GM19463 (cell line): ENCODE results near the gene SOX6.
A peak's percentile ranks its signal among the peaks of the same experiment; 100 is the strongest.

ENCODE experiments used
- ATAC-seq: cut with Tn5 transposase; IDR thresholded peaks from one replicate; pipeline ENCODE4 v1.9.1; 2021; ENCODE audit warnings: mild to moderate bottlenecking, moderate library complexity; ENCODE audit not compliant: unreplicated experiment

Gene SOX6

DNA sequence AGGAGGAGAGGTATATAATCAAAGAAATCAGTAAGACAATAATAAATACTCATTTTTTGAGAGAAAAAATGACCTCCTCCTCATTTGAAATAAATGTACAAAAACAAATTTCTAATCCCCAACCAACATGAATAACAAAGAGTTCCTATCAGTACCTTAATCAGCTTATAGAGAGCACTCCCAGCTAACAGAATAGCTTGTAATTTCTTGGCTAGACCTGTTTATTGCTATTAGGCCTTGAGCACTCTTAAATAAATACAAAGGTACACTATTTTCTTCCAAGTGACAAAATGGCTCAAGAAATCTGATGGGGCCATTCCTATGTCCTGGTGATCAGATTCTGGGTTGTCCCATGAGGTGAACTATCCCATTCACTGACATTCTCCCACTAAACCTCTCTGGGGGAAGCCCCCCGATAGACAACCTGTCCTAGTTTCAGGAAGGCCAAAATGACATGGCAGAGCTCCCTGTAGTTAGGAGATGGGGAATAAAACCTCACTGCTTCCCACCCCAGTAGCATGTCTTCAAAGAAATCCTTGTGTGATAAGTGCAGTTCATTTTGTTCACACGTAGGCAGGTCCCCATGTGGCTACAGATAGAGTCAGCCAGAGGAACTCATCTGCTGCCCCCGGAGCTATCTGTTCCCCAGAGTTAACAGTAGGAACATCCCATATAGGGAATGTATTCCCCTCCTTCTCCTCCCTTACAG, 385.7 kb downstream of the SOX6 start:
- ATAC-seq: no peak

DNA sequence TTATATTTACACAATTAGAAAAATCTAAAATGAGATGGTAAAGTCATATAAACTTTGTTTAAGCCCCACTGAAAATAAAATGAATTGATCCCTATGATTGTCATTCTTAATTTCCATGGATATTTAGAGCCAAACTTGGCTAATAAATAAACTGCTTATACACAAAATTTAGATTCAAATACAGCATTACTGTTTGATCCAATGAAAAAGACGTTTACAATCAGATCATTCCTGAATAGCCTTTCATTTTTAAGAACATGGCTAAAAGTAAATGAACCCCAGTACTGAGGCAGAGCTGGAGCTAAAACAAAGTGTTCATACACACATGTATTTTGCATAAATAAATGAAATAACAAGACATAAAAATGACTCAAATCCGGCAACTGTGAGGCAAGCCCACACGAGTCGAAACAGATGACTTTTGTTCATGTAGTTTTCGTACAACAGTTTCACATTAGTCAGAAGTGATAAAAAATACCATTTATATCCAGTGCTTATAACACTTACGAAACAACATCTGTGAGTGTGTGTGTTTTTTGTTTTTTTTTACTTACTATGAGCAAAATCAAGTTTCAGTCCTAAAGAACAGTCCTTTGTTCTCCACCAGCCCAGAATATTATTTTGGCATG, 386.5 kb downstream of the SOX6 start:
- peak; percentile 36 for ATAC-seq

DNA sequence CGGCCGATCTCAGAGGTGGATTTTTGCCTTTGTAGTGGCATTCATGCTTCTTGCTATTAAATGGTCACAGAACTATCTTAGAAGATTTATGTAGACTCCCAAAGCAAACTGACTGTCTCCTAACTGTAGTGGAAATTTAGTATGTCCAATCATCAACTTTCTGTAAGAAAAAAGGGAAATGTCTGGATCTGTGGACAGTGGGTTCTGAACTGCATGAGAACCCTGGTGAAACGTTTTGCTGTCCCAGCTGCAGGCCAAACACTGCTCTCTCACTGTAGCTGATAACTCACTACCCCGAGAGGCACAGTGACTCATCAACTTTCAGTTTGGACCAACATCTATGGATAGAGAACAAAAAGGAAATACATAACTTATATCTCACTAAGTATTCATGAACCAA, 387.1 kb downstream of the SOX6 start:
- ATAC-seq: peak; percentile 65

DNA sequence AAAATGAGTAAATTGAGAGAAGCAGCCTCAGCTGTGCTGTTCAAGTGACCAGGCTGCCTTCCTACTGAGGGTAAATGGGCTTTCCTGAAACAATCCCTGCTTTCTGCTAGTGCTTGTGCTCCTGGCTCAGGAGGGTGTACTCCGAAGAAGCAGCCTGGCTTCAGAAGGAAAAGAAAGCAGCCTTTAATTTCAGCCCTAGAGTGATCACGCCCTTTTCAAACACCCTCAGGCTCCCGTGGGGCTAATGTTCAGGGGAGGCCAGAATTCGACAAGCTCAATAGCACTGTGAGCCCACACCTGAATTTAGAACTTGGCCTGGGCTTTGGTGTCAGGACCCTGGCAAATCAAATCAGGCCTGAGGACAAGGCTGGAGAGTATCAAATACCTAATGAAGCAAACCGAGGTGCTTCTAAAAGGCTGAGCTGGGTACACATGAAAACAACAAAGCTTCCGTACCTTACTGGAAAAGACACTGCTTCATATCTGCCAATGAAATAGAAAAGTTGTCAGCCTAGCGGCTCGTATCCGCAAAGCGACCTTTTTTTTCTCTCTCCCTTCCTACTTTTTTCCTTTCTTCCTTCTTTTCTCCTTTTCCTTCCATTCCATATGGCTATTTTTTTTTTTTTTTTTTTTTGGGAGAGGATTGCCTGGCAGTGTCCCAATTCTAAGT, 387.8 kb downstream of the SOX6 start:
- ATAC-seq: no peak

DNA sequence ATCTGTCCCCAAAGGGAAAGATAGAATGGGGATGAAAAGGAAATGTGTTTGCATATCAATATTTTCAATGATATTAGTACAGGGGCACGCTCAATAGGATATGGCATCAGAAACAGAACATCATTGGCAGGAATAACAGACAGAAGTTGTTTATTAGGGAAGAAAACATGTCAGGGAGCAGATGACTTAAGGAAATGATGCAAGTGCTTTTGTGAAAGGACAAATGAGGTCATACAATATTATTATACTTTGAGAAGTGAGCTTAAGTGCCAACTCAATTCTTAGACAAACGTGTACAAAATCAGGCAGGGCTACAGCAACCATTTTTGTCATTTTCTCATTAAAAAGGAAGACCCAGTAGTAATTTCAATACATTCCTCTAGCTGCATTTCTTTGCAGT, 388.4 kb downstream of the SOX6 start:
- no peak for ATAC-seq

DNA sequence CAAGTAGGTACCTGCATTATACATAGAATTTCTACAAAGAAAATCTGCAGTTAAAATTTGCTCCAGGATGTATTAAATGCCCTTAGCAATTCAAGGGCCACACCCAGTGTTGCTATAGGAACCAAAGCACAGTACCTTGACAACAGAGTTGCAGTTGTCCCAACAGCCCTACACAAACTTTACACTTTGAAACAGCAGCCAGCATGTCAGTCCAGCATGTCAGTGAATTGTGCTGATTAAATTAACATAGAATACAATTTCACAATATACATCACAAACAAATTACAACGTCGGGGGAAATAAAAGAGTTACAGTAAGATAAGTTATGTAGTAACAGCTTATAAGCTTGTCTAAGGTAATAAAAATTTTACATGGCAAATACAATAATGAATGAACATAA, 389.2 kb downstream of the SOX6 start:
- ATAC-seq: no peak

DNA sequence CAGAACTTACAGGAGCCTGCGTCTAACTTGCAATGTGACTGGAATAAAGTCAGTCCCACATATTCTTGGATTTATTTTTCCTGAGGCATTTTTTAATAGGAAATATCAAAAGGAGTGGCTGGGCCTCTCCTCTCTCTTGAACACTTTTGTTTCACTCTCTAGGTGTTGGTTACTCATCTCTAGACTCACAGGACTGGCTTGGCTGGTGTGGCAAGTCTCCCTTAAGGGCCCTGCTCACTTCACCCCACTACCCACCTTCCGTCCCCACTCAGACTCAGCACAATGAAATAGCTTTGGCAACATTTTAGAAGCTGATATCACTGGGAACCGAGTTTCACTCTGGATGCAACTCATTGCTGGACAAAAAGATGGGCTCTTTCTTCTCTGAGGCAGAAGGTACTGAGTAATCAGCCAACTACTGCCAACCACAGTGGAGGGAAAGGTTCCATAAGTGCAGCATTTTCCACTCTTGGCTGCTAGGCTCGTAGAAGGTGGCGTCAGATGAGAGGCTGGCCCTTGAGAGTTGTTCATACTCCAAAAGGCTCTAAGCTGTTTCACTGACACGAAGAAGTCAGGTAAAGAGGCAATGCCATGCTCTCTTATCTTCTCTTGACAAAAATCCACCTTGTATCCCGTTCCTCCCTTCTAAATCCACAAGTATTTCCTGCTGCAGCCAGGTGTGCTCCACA, 390.6 kb downstream of the SOX6 start:
- ATAC-seq: no peak

DNA sequence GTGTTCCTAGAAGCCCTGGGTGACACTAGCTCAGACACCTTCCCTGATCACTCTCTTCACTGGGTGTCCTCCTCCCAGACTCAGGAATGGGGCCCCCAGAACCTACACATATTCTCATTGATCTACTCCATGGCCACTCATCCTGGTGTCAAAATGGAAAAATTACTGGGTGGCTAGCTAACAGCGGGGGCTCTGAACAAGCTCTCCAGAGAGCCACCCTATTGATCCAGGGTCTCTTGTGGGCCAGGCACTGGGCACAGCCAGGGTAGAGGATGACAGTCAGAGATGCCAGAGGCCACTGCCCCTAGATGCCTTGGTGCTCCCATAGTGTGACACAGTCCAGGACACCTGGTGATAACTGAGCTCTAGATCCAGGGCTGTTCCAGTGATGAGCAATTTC, 393.1 kb downstream of the SOX6 start:
- no peak for ATAC-seq

DNA sequence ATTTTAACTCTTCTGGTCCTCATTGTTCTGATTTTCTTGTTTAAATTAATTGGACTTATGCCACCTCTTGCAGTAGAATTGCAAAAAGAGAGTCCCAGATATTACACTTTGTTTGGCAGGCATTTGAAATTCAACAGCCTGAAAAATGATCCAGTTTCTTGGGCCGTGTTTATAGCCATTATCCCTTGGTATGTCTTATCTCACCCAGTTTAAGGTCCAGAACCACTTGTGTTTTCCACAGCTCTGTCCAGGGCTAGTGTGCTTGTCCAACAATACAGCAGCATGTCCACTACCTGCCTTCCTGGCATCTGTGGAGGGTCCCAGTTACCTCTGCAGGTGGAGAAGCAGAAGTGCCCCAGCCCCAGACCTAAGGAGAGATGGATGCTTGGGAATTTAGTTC, 397.4 kb downstream of the SOX6 start:
- no peak for ATAC-seq

DNA sequence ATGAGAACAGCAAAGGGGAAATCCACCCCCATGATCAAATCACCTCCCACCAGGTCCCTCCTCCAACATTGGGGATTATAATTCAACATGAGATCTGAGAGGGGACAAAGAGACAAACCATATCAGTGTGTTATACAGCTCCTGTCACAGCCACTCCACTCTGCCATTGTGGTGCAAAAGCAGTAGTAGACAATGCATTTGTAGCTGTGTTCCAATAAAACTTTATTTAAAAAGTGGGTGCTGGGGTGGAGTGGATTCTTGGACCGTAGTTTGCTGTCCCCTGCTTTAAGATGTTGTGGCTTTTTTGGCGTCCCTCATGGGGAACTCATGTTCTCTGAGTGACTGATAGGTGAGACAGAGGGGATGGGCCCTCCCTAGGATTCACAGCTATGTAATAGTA, 399.1 kb downstream of the SOX6 start:
- no peak for ATAC-seq

DNA sequence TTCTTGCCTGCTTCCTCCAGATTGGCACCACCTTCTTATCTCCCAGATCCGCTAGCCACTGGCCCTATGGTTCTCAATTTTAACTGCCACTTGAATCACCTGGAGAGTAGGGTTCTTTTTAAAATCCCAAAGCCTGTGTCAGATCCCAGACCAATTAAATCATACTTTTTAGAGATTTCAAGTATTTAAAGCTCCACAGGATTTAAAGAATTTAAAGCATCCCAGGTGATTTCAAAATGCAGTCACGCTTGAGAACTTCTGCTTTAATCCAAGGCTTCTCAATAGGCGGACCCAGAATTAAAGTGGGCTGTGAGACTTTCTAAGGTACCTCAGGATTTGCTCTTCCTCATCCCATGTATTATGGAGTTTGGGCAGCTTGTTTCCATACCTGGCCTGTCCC, 400.0 kb downstream of the SOX6 start:
- ATAC-seq: no peak

DNA sequence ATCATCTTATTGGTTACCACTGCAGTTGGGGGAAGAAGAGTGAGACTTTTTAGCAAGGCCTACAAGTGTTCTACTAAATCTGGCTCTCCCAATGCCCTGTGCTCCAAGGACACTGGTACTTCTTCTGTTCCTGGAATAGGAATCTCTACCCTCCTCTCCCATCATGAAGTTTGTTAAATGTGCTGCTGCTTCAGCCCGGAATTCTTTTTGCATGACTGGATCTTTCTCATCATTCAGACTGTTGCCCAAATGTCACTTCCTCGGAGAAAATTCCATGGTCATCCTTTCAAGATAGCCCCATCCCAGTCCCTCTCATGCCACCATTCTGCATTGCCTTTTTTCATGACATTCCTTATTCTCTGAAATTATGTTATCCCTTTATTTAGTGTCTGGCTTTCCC, 400.8 kb downstream of the SOX6 start:
- no peak for ATAC-seq

DNA sequence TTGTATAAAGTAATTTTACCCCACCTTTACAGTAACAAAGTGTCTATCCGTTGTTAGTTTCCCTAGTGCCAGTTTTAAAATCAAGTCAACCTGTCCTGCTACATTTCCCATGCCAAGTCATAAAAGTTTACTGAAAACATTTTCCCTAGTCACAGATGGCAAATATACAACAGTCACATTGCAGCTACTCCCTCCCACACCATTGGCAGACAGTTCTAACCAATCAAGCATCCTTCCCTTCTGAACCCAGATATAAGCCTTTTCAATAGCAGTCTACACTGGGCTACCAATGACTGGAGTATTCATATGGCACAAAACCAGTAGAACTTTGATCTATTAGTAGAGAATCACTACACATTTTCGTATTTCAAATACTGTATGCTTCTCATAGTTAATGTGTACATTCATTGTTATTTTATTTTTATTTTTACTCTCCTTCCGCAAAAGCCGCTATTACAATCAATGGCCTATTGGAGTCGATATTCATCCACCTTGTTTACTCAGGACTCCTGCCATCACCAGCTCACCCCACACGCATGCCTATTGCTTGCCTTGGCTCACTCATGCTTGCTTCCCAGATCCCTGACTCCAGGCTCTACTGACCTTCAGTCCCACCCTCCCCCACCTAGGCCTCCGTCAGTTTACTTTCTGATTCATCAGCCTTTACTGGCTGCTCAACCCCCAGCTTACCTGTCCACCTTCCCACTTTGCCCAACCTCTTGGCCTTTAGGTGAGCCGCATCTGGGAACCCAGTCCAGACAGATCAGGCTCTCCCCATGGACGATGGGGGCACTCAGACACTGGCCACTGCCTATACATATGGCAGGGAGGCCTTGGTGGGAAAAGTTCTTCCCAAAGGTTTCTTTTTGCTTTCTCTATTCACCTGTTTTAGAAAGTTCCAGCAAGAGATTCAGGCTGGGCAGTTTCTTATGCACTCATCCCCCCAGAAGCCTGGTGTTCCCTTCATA, 408.4 kb downstream of the SOX6 start:
- ATAC-seq: no peak

DNA sequence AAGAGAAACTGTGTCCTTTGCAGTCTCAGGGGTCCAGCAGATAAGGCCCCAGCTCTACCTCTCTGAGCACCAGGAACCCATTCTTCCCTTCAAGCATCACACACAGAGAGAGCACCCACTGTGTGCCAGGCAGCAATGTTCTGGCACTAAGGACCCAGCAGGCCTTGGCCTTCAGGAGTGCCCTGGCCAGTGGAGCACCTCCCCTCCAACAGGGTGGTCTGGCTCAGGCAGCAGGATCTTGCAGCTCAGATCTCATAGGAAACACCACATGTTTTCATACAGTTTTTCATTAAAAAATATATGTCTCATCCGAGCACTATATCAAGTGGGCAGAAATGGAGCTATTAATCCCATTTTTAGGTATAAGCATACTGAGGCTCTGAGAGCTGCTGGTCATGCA, 410.6 kb downstream of the SOX6 start:
- no peak for ATAC-seq

DNA sequence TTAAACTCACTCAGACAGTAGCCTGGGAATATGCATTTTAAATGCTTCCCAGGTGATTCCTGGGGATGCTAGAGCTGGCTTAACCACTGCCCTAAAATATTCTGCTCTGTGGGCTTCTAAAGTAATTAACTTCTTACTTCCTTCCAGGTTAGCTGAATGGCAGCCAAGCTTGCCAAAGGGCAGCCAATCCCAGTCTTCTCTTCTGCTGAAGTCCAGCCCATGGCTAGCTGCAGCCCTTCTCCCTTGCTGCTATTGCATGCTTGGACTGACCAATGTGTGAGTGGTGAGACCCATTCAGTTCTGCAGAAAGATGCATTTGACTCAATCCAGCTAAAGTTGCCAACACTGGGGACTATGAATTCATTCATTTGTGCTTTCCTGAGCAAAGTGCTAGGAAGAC, 411.9 kb downstream of the SOX6 start:
- ATAC-seq: no peak

DNA sequence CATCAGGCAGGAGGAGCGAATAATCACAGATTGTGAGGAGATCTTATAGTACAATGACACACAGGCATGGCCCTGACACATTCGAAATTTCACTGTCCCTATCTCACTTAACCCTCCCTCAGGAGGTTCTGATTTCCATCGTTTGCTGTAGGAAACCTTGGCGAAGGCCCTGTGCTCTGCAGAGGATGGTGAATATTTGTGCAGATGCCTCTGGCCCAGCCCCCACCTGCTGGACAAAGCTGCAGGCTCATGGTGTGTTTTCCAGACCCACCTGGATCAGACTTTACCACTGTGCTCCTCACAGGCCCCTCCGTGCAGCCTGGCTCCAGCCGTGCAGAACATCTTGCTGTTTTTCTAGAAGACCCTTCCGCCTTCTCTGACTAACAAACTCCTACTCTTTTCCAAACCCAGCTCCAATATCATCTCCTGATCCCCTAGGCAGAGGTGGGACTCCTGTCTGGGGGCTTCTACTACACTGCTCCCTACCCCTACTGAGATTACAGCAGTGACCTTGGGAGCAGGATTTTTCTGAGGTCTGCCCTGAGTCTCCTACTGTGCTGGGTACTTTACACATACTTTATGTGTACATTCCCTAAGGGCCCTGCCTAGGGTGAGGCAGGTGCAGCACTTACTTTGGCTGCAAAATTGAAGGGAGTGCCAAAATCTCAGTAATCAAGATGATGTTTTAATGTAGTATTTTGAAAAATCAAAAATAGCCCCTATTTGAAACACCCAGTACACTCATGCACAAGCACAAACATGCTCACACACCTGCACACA, 412.7 kb downstream of the SOX6 start:
- ATAC-seq: no peak

DNA sequence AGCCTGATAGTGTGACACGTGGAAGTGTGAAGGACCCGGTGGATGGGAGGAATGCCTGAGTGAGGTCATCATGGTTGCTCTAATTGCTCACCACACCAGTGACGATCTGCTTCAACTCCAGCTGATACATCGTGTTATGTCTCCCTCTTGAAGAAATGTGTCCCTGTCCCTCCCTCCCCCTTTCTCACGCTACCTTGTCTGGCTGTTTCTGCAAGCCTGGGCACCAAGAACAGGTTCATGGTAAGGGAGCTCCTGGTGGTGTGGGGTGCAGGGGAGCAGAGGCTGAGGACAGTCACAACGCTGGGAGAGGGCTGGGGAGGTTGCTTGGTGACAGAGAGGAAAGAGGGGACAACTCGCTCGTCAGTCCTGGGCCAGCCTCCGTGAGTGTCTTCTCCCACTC, 413.4 kb downstream of the SOX6 start:
- no peak for ATAC-seq

DNA sequence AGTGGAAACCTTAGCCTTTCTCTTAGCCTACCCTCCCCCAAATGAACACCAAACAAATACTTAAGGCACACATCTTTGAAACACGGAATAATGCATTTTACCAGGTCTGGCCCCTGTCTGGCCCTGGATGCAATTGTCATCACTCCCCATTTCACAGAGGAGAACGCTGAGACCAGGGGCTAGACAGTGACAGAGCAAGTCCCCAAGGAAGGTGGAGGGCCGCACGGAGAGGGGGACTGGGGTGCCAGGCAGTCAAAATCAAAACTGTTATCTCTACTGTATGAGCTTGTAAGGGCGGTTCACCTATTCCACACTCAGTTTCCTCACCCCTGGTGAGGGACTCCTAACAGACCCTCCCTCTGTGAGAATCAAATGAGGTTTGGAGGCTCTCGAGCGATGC, 414.2 kb downstream of the SOX6 start:
- ATAC-seq: no peak

DNA sequence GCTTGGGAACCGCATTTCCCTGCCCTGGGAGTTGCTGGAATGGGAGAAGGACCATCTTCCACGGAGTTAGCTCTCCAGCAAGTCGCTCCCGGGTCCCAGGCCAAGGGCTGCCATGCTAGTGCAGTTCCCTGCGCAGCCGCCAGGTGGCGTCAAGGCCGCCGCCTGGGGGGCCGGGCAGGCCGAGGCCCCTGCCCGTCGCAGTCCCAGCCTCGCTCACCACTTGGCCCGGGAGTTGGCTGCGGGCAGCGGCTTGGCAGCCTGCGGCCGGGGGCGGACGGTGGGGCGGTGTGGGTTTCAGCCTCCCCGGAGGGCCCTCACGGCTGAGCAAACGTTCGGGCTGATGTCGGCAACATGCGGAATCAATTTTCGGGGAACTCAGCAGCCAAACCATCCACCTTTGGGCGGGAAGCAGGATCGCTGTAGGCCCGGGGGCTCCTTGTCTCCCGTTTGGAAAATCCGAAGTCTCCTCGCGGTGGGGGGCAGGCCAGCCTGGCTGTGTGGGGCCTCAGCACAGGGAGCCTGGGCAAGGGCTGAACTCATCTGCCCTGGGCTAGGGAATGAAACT, 415.1 kb downstream of the SOX6 start:
- peak; percentile 59 for ATAC-seq
